ENCODE measurements around the gene DNAJC7.

DNA sequence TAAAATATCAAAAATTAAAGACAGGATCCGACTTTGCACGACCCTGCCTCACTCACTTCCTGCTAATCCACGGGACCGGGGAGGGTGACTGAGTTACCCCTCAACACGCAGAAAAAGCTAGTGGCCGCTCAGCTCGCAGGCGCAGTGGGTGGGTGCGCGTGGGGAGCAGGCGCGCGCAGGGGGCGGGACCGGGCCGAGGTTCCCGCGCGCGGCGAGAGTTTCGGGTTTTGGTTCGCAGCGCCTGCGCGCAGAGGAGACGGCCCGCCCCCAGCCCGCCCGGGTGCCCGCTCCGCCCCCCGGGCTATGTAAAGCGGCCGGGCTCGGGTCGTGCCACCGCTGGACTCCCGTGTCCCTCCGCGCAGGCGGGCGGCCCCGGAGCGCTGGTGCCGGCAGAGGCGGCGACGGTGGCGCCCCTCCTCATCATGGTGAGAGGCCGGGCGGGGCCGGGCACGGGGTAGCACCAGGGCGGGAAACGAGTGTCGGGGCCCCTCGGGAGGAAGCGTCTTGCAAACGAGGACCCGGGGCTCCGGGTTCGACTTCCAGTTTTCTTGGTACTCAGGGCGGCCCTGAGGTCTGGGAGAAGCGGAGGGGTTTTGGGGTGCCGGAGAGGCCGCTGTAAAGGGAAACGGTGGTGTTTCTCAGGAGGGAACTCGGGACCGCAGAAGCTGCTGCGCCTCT is 50.6 kb downstream of the DNAJC7 start, which contains the start of gene CNP:
- peak; percentile 91 for TF ChIP-seq POLR2A (IDR thresholded peaks at IDR 0.05)
- TF ChIP-seq, protein P1, sequence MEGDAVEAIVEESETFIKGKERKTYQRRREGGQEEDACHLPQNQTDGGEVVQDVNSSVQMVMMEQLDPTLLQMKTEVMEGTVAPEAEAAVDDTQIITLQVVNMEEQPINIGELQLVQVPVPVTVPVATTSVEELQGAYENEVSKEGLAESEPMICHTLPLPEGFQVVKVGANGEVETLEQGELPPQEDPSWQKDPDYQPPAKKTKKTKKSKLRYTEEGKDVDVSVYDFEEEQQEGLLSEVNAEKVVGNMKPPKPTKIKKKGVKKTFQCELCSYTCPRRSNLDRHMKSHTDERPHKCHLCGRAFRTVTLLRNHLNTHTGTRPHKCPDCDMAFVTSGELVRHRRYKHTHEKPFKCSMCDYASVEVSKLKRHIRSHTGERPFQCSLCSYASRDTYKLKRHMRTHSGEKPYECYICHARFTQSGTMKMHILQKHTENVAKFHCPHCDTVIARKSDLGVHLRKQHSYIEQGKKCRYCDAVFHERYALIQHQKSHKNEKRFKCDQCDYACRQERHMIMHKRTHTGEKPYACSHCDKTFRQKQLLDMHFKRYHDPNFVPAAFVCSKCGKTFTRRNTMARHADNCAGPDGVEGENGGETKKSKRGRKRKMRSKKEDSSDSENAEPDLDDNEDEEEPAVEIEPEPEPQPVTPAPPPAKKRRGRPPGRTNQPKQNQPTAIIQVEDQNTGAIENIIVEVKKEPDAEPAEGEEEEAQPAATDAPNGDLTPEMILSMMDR (IDR thresholded peaks at IDR 0.05), result no peak

All from right lobe of liver (tissue), 4 donors.